ENCODE results near the gene SLC35G3.

GRCh38 chr17:35147375-35147905 is 46.8 kb downstream of the SLC35G3 start, which contains the start of gene UNC45B:
- TF ChIP-seq, protein P1, sequence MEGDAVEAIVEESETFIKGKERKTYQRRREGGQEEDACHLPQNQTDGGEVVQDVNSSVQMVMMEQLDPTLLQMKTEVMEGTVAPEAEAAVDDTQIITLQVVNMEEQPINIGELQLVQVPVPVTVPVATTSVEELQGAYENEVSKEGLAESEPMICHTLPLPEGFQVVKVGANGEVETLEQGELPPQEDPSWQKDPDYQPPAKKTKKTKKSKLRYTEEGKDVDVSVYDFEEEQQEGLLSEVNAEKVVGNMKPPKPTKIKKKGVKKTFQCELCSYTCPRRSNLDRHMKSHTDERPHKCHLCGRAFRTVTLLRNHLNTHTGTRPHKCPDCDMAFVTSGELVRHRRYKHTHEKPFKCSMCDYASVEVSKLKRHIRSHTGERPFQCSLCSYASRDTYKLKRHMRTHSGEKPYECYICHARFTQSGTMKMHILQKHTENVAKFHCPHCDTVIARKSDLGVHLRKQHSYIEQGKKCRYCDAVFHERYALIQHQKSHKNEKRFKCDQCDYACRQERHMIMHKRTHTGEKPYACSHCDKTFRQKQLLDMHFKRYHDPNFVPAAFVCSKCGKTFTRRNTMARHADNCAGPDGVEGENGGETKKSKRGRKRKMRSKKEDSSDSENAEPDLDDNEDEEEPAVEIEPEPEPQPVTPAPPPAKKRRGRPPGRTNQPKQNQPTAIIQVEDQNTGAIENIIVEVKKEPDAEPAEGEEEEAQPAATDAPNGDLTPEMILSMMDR (conservative IDR thresholded peaks at IDR 0.05) = no peak
- TF ChIP-seq EZH2 (IDR thresholded peaks at IDR 0.05; ENCODE audit: low read depth) = no peak

Data from PC-9 (cell line).